ENCODE data around the gene RIMS4. TPM values are rescaled to one million over a fixed set of nuclear protein-coding genes. Genes with fewer than 3 reads are reported as not detected.
"Not testable (repeated sequence)": the region's sequence is repeated elsewhere in the genome, so short reads cannot be mapped to it uniquely, and the experiment has no call there.

Gene RIMS4
- total RNA-seq, 1 donor from 2014 or later: 7.5 TPM

- Mint-ChIP-seq H3K4me1 (ENCODE audit: unreplicated experiment) (no peaks in the 10 kb centered on the region), H3K27ac (no peak overlapping the region), H3K9me3 (no peaks in the 10 kb centered on the region)
These were observed 41.4 kb downstream of the RIMS4 start for GRCh38 chr20:44768854-44769480.

DNA sequence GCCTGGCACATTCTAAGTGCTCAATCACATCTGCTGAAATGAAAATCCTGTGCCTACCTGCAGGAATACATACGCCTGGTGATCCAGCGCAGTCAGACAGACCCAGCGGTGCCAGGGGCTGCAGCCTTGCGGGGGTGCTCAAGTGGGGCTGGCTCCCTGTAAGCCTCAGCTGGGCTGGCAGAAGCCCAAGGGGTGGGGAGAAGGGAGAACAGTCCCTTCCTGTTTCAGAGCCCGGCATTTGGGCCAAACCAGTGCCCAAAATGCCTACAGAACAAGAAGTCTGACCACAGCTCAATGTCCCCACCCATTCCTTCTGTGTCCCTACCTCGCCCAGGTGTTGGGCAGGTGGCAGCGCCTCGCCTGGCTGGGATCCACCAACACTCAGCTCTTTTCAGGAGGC, 42.1 kb downstream of the RIMS4 start:
- H3K4me1 Mint-ChIP-seq (ENCODE audit: unreplicated experiment): no peaks in the 10 kb centered on the region
- TF ChIP-seq CTCF (conservative IDR thresholded peaks at IDR 0.05): no peak
- H3K4me3 Mint-ChIP-seq: no peak overlapping the region
- H3K36me3 Mint-ChIP-seq: no peaks in the 10 kb centered on the region
- H3K9me3 Mint-ChIP-seq: no peaks in the 10 kb centered on the region
- no peak overlapping the region for H3K27ac Mint-ChIP-seq
- no peak for DNase-seq (ENCODE audit: extremely low spot score, unreplicated experiment)
- peaks cover 26% of the 10 kb centered on the region for H3K27me3 Mint-ChIP-seq

More at GRCh38 chr20:44768854-44769480, 41.4 kb downstream of the RIMS4 start:
- no peak for DNase-seq (ENCODE audit: extremely low spot score, unreplicated experiment)
- TF ChIP-seq CTCF (conservative IDR thresholded peaks at IDR 0.05): no peak
- H3K4me3 Mint-ChIP-seq: no peak overlapping the region
- no peaks in the 10 kb centered on the region for H3K36me3 Mint-ChIP-seq
- peaks cover 26% of the 10 kb centered on the region for H3K27me3 Mint-ChIP-seq

- H3K36me3 Mint-ChIP-seq: no peaks in the 10 kb centered on the region
- TF ChIP-seq CTCF (conservative IDR thresholded peaks at IDR 0.05): no peak
- H3K4me3 Mint-ChIP-seq: no peak overlapping the region
- H3K27ac Mint-ChIP-seq: no peak overlapping the region
- no peak for DNase-seq (ENCODE audit: extremely low spot score, unreplicated experiment)
- H3K4me1 Mint-ChIP-seq (ENCODE audit: unreplicated experiment): no peaks in the 10 kb centered on the region
- H3K9me3 Mint-ChIP-seq: no peaks in the 10 kb centered on the region
- H3K27me3 Mint-ChIP-seq: peaks cover 23% of the 10 kb centered on the region
These were observed 44.5 kb downstream of the RIMS4 start for GRCh38 chr20:44765701-44766347.

DNA sequence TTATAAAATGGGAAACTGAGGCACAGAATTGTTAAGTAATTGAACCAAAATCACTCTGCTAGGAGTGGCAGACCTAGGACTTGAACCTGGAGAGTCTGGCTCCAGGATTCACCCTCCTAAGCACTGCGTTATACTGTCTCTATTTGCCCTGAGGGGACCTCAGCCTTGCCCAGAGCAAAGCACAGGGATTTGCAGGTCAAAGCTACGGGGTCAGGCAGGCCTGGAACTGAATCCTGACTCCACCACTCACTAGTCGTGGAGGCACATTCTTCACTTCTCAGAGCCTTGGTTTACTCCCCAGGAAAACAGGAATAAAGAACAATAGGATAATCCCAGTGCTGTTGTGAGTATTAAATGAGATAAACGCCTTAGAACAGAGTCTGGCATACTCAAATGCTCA, 45.3 kb downstream of the RIMS4 start:
- no peak for DNase-seq (ENCODE audit: extremely low spot score, unreplicated experiment)
- Mint-ChIP-seq H3K4me1 (ENCODE audit: unreplicated experiment) (no peaks in the 10 kb centered on the region), H3K9me3 (no peaks in the 10 kb centered on the region), H3K27ac (no peak overlapping the region), H3K4me3 (no peak overlapping the region), H3K36me3 (no peaks in the 10 kb centered on the region), H3K27me3 (peaks cover 20% of the 10 kb centered on the region)
- no peak for TF ChIP-seq CTCF (conservative IDR thresholded peaks at IDR 0.05)

DNA sequence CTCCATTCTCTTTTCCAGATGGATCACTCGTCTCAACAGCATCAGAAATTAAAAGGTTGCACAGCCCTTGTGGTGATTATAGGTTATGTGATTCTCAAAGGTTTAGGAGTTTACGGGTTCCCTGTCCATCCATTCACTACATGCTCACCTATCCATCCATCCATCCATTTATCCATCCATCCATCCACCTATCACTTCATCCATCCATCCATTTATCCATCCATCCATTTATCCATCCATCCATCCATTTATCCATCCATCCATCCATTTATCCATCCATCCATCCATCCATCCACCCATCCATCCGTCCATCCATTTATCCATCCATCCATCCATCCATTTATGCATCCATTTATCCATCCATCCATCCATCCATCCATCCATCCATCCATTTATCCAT, 46.5 kb downstream of the RIMS4 start:
- H3K36me3 Mint-ChIP-seq; H3K4me3 Mint-ChIP-seq; H3K9me3 Mint-ChIP-seq; H3K27ac Mint-ChIP-seq; DNase-seq (ENCODE audit: extremely low spot score, unreplicated experiment); H3K4me1 Mint-ChIP-seq (ENCODE audit: unreplicated experiment): not testable (repeated sequence)
- peaks cover 20% of the 10 kb centered on the region for H3K27me3 Mint-ChIP-seq

DNA sequence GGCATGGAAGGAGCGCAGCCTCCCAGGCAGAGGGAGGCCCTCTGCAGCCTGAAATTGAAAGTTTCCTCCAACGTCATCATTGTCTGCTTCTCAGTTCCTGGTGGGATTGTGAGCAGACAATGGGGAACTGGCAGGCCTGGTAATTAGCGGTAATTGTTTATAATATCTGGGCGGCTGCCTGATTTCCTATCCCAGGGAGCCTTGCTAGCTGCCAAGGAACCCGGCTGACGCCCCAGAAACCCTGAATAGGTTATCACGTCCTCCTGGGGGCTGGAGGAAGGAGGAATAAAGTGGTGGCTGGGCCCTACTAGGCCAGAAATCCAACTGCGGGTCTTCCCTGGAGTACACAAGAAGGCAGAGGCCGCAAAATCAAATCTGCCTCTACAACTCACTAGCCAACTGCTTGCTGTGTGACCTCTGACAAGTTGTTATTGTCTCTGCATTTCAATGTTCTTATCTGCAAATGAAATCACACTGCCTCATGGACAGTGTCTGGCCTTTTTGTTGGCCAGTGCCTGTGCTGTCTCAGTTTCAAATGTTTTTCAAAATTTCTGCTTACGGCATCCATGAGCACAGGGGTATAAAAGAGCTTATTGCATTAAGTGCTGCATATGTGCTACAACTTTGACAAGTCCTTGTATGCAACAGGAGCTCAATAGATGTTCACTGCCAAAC, 47.7 kb downstream of the RIMS4 start:
- Mint-ChIP-seq H3K36me3 (no peaks in the 10 kb centered on the region), H3K4me3 (no peak overlapping the region), H3K9me3 (no peaks in the 10 kb centered on the region), H3K27me3 (peaks cover 17% of the 10 kb centered on the region), H3K4me1 (ENCODE audit: unreplicated experiment) (no peaks in the 10 kb centered on the region), H3K27ac (no peak overlapping the region)
- DNase-seq (ENCODE audit: extremely low spot score, unreplicated experiment): no peak
- no peak for TF ChIP-seq CTCF (conservative IDR thresholded peaks at IDR 0.05)

All from type B pancreatic cell (in vitro differentiated cells).